RWPE2 (cell line): ENCODE results near the gene ME2.

Experiments
- ATAC-seq: fragments of 200-7000 bp; cut with Tn5 transposase; 3 replicates; pipeline ENCODE4 v1.9.1; 2021; ENCODE audit warnings: low read depth
- DNase-seq: peaks from one replicate; pipeline ENCODE4 v3.0.0-alpha.2; 2020; ENCODE audit warnings: low spot score
- H3K27ac ChIP-seq: fragments of 450-650 bp; 2 replicates; pipeline ENCODE4 v1.5.1; 2017; ENCODE audit warnings: mild to moderate bottlenecking; ENCODE audit not compliant: poor library complexity, severe bottlenecking
- H3K27me3 ChIP-seq: fragments of 250-450 bp; sonication (Bioruptor Pico); 2 replicates; pipeline ENCODE4 v1.5.1; 2021; ENCODE audit warnings: mild to moderate bottlenecking, moderate library complexity; ENCODE audit not compliant: insufficient read depth, poor library complexity, severe bottlenecking
- H3K36me3 ChIP-seq: fragments of 250-450 bp; sonication (Bioruptor Pico); 2 replicates; pipeline ENCODE4 v1.5.1; 2020; ENCODE audit warnings: low read depth, mild to moderate bottlenecking, moderate library complexity
- H3K4me1 ChIP-seq: fragments of 250-450 bp; sonication (Bioruptor Pico); 2 replicates; pipeline ENCODE4 v1.5.1; 2021; ENCODE audit warnings: mild to moderate bottlenecking, moderate library complexity; ENCODE audit not compliant: insufficient read depth, poor library complexity, severe bottlenecking
- H3K4me3 ChIP-seq: fragments of 250-450 bp; sonication (Bioruptor Pico); 2 replicates; pipeline ENCODE4 v1.5.1; 2021; ENCODE audit warnings: mild to moderate bottlenecking, moderate library complexity; ENCODE audit not compliant: severe bottlenecking
- H3K9me3 ChIP-seq: fragments of 250-450 bp; sonication (Bioruptor Pico); 2 replicates; pipeline ENCODE4 v1.5.1; 2021; ENCODE audit warnings: mild to moderate bottlenecking, moderate library complexity; ENCODE audit not compliant: severe bottlenecking
- TF ChIP-seq, protein P1 (sequence below): fragments of 450-650 bp; IDR thresholded peaks from one replicate; pipeline ENCODE4 v1.5.1; 2017; ENCODE audit warnings: mild to moderate bottlenecking, moderate library complexity; ENCODE audit not compliant: poor library complexity, severe bottlenecking

ME2 gene

GRCh38 chr18:50928551-50928950 lies 49.6 kb downstream of the ME2 start:
- TF ChIP-seq, protein P1, sequence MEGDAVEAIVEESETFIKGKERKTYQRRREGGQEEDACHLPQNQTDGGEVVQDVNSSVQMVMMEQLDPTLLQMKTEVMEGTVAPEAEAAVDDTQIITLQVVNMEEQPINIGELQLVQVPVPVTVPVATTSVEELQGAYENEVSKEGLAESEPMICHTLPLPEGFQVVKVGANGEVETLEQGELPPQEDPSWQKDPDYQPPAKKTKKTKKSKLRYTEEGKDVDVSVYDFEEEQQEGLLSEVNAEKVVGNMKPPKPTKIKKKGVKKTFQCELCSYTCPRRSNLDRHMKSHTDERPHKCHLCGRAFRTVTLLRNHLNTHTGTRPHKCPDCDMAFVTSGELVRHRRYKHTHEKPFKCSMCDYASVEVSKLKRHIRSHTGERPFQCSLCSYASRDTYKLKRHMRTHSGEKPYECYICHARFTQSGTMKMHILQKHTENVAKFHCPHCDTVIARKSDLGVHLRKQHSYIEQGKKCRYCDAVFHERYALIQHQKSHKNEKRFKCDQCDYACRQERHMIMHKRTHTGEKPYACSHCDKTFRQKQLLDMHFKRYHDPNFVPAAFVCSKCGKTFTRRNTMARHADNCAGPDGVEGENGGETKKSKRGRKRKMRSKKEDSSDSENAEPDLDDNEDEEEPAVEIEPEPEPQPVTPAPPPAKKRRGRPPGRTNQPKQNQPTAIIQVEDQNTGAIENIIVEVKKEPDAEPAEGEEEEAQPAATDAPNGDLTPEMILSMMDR, result no peak
- peaks cover 30% of the 10 kb centered on the region for H3K36me3 ChIP-seq
- no peak overlapping the region for H3K27ac ChIP-seq

GRCh38 chr18:50933684-50934083 lies 54.8 kb downstream of the ME2 start:
- Histone ChIP-seq H3K4me1 (no peaks in the 10 kb centered on the region), H3K9me3 (no peaks in the 10 kb centered on the region), H3K27ac (no peak overlapping the region), H3K4me3 (no peak overlapping the region), H3K27me3 (no peaks in the 10 kb centered on the region), H3K36me3 (peaks cover 3% of the 10 kb centered on the region; the same call in 1 of the 2 replicates)
- TF ChIP-seq, protein P1, result no peak
- no peak for ATAC-seq
- no peak for DNase-seq

More at GRCh38 chr18:50928551-50928950, 49.6 kb downstream of the ME2 start:
- H3K27me3 ChIP-seq, result no peaks in the 10 kb centered on the region
- H3K9me3 ChIP-seq, result no peaks in the 10 kb centered on the region
- no peaks in the 10 kb centered on the region for H3K4me1 ChIP-seq
- H3K4me3 ChIP-seq, result no peak overlapping the region
- DNase-seq, result no peak
- ATAC-seq, result no peak

GRCh38 chr18:50934545-50935211 lies 55.8 kb downstream of the ME2 start:
- no peak for ATAC-seq
- TF ChIP-seq, protein P1, result no peak
- no peak overlapping the region for H3K4me3 ChIP-seq
- no peak for DNase-seq
- no peaks in the 10 kb centered on the region for H3K9me3 ChIP-seq
- H3K27ac ChIP-seq, result no peak overlapping the region
- no peaks in the 10 kb centered on the region for H3K27me3 ChIP-seq
- H3K36me3 ChIP-seq, result peaks cover 3% of the 10 kb centered on the region; the same call in 1 of the 2 replicates
- H3K4me1 ChIP-seq, result no peaks in the 10 kb centered on the region

DNA sequence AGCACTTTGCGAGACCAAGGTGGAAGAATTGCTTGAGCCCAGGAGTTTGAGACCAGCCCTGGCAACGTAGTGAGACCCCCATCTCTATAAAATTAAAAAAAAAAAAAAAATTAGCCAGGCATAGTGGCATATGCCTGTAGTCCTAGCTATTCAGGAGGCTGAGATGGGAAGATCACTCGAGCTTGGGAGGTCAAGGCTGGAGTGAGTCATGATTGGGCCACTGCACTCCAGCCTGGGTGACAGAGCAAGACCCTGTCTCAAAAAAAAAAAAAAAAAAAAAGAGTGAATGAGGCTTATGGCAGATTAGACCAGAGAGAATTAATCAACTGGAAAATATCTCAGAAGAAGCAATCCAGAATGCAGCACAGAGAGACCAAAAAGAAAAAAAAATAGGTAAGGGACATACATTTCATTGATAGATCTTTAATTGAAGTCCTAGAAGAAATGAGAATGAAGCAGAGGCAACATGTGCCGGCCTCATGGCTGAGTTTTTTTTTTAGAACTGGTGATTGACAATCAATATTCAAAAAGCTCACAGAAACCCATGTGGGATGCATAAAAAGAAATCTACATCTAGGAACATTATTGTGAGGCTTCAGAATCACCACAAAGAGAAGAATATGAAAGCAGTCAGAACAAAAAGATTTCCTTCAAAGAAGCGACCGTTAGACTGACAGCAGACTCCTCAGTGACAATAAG lies 56.7 kb downstream of the ME2 start:
- Histone ChIP-seq H3K9me3 (no peaks in the 10 kb centered on the region), H3K4me1 (no peaks in the 10 kb centered on the region), H3K4me3 (no peak overlapping the region), H3K36me3 (peaks cover 3% of the 10 kb centered on the region; the same call in 1 of the 2 replicates), H3K27ac (no peak overlapping the region), H3K27me3 (no peaks in the 10 kb centered on the region)
- DNase-seq, result no peak
- no peak for ATAC-seq
- TF ChIP-seq, protein P1, result no peak

DNA sequence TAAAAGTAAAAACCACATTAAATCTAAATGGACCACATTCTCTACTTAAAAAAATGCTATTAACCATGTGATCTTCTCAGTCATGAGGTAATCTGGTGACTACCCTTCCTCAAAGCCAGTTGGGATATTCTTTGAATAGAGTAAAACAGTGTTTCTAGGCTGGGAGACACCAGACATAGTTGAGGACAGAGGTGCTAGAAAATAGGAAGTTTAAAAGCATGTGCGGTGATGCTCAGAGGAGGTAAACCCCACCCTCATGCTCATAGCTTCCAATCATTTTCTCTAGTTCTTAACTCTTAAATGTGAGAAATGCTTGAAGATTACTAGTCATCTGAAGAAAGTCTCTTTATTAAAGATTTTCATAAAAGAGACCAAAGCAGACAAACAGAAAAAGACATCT lies 58.3 kb downstream of the ME2 start:
- TF ChIP-seq, protein P1, result no peak
- no peak for ATAC-seq
- H3K36me3 ChIP-seq, result peaks cover under 1% of the 10 kb centered on the region; the same call in 1 of the 2 replicates

More for the DNA sequence above, 58.3 kb downstream of the ME2 start:
- H3K27me3 ChIP-seq, result no peaks in the 10 kb centered on the region
- H3K4me1 ChIP-seq, result no peaks in the 10 kb centered on the region
- H3K4me3 ChIP-seq, result no peak overlapping the region
- DNase-seq, result no peak
- no peak overlapping the region for H3K27ac ChIP-seq
- H3K9me3 ChIP-seq, result no peaks in the 10 kb centered on the region
